ENCODE results near the gene PPP1R13L.
"Not testable (repeated sequence)": the region's sequence is repeated elsewhere in the genome, so short reads cannot be mapped to it uniquely, and the experiment has no call there.

The PPP1R13L gene

GRCh38 chr19:45429896-45430295 is 25.0 kb upstream of the PPP1R13L start:
- DNase-seq = not testable (repeated sequence)

- DNase-seq = no peak
These were observed 23.7 kb upstream of the PPP1R13L start for GRCh38 chr19:45428384-45429231.

GRCh38 chr19:45424191-45425058 is 19.6 kb upstream of the PPP1R13L start:
- peak in 1 of 2 experiments; percentile 42 for DNase-seq

- DNase-seq = peak; percentile 95 to 96
These were observed 18.8 kb upstream of the PPP1R13L start, which contains the start of gene ERCC1 for GRCh38 chr19:45423589-45424190. ERCC1 (minus strand) TSS chr19:45423917; CDS start chr19:45423374, 543 bp downstream.

- DNase-seq = no peak
These were observed 18.2 kb upstream of the PPP1R13L start for GRCh38 chr19:45423033-45423588.

GRCh38 chr19:45421947-45422498 is 17.2 kb upstream of the PPP1R13L start:
- no peak for DNase-seq

GRCh38 chr19:45420871-45421270 is 16.0 kb upstream of the PPP1R13L start:
- DNase-seq = no peak

- no peak for DNase-seq
These were observed 15.5 kb upstream of the PPP1R13L start for GRCh38 chr19:45420356-45420755.

GRCh38 chr19:45419895-45420294 is 15.0 kb upstream of the PPP1R13L start:
- DNase-seq = no peak

- peak in 1 of 2 experiments; percentile 14 for DNase-seq
These were observed 14.5 kb upstream of the PPP1R13L start for GRCh38 chr19:45419396-45419795.

GRCh38 chr19:45418802-45419201 is 13.9 kb upstream of the PPP1R13L start:
- DNase-seq = no peak

- no peak for DNase-seq
These were observed 12.3 kb upstream of the PPP1R13L start for GRCh38 chr19:45417151-45417550.

GRCh38 chr19:45414468-45414867 is 9.6 kb upstream of the PPP1R13L start:
- no peak for DNase-seq

GRCh38 chr19:45413497-45413896 is 8.6 kb upstream of the PPP1R13L start:
- DNase-seq = no peak

- not testable (repeated sequence) for DNase-seq
These were observed 5.5 kb upstream of the PPP1R13L start for GRCh38 chr19:45410330-45410729.

- DNase-seq = no peak
These were observed 4.7 kb upstream of the PPP1R13L start for GRCh38 chr19:45409557-45409920.

- no peak for DNase-seq
These were observed 4.1 kb upstream of the PPP1R13L start for GRCh38 chr19:45408830-45409556.

- DNase-seq = no peak
These were observed 3.3 kb upstream of the PPP1R13L start for GRCh38 chr19:45408121-45408520.

- not testable (repeated sequence) for DNase-seq
These were observed 2.7 kb upstream of the PPP1R13L start for GRCh38 chr19:45407585-45407984.

GRCh38 chr19:45407091-45407375 is 2.2 kb upstream of the PPP1R13L start:
- DNase-seq = no peak

- DNase-seq = peak; percentile 77 to 88
These were observed 1.6 kb upstream of the PPP1R13L start, which contains the start of gene POLR1G for GRCh38 chr19:45406226-45407090. POLR1G (plus strand) TSS chr19:45406644; CDS start chr19:45406697, 53 bp downstream.

Data from NCI-H524 (cell line).